ENCODE results near the gene TMEM178B. TPM values are rescaled to one million over a fixed set of nuclear protein-coding genes. Genes with fewer than 3 reads are reported as not detected.
"Not testable (repeated sequence)": the region's sequence is repeated elsewhere in the genome, so short reads cannot be mapped to it uniquely, and the experiment has no call there.

Gene TMEM178B
- total and polyA plus RNA-seq, 7 donors = 0.13 to 4.8 (median 1.6) TPM

GRCh38 chr7:141045842-141046620 lies 27.8 kb upstream of the TMEM178B start:
- DNase-seq (no peak), ATAC-seq (peak in 2 of 4 donors; percentile 62 to 65)
- no peak for TF ChIP-seq CTCF (IDR thresholded peaks at IDR 0.05)
- intact Hi-C loops (cut with DNase I) = no loop called here
- Histone ChIP-seq H3K4me3 (no peak overlapping the region), H3K27ac (no peak overlapping the region), H3K36me3 (ENCODE audit: insufficient read depth in 1 of 2, low read depth in 1 of 2) (no peaks in the 10 kb centered on the region), H3K4me1 (no peaks in the 10 kb centered on the region), H3K27me3 (ENCODE audit: insufficient read depth in 3 of 3, low read length in 2 of 3) (no peaks in the 10 kb centered on the region), H3K9me3 (no peaks in the 10 kb centered on the region)
- 70 to 73% (median 73%) methylated on average over 7 of the region's 7 CpGs for WGBS, 3 donors

GRCh38 chr7:141053626-141054025 lies 20.2 kb upstream of the TMEM178B start:
- 39 to 49% (median 48%) methylated on average over 9 of the region's 9 CpGs for WGBS, 3 donors
- TF ChIP-seq CTCF (IDR thresholded peaks at IDR 0.05) = no peak
- no peak overlapping the region for H3K4me3 ChIP-seq
- H3K36me3 ChIP-seq (ENCODE audit: insufficient read depth in 1 of 2, low read depth in 1 of 2) = no peaks in the 10 kb centered on the region
- no peaks in the 10 kb centered on the region for H3K27me3 ChIP-seq (ENCODE audit: insufficient read depth in 3 of 3, low read length in 2 of 3)
- H3K4me1 ChIP-seq = no peaks in the 10 kb centered on the region
- intact Hi-C loops (cut with DNase I) = no loop called here
- no peak overlapping the region for H3K27ac ChIP-seq
- peak in 1 of 4 donors; percentile 44 for ATAC-seq
- no peaks in the 10 kb centered on the region for H3K9me3 ChIP-seq
- DNase-seq = no peak

DNA sequence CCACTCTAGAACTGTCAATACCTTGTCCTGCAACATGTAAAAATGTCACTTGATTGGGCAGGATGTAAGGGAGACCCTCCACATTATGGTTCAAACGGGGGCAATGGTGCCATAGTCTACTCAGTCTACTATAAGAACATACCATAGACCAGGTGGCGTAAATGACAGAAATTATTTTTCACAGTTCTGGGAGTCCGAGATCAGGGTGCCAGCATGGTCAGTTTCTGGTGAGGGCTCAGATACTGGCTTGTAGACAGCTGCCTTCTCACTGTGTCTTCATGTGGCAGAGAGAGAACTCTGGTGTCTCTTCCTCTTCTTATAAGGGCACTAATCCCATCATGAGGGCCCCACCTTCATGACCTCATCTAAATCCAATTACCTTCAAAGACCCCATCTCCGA lies 18.7 kb upstream of the TMEM178B start:
- TF ChIP-seq CTCF (IDR thresholded peaks at IDR 0.05) = no peak
- Histone ChIP-seq H3K9me3 (no peaks in the 10 kb centered on the region), H3K36me3 (ENCODE audit: insufficient read depth in 1 of 2, low read depth in 1 of 2) (no peaks in the 10 kb centered on the region), H3K4me1 (no peaks in the 10 kb centered on the region), H3K27ac (no peak overlapping the region), H3K27me3 (ENCODE audit: insufficient read depth in 3 of 3, low read length in 2 of 3) (no peaks in the 10 kb centered on the region), H3K4me3 (no peak overlapping the region)
- 77 to 87% (median 81%) methylated on average over 4 of the region's 4 CpGs for WGBS, 3 donors
- ATAC-seq = no peak
- DNase-seq = no peak
- intact Hi-C loops (cut with DNase I) = no loop called here

GRCh38 chr7:141057788-141058187 lies 16.1 kb upstream of the TMEM178B start:
- no peak overlapping the region for H3K4me3 ChIP-seq
- H3K27ac ChIP-seq = no peak overlapping the region
- ATAC-seq = no peak
- no peaks in the 10 kb centered on the region for H3K27me3 ChIP-seq (ENCODE audit: insufficient read depth in 3 of 3, low read length in 2 of 3)
- H3K36me3 ChIP-seq (ENCODE audit: insufficient read depth in 1 of 2, low read depth in 1 of 2) = no peaks in the 10 kb centered on the region
- DNase-seq = no peak
- TF ChIP-seq CTCF (IDR thresholded peaks at IDR 0.05) = no peak
- H3K9me3 ChIP-seq = no peaks in the 10 kb centered on the region
- intact Hi-C loops (cut with DNase I) = no loop called here
- WGBS, 3 donors = 82 to 88% (median 83%) methylated on average over 3 of the region's 3 CpGs
- no peaks in the 10 kb centered on the region for H3K4me1 ChIP-seq

DNA sequence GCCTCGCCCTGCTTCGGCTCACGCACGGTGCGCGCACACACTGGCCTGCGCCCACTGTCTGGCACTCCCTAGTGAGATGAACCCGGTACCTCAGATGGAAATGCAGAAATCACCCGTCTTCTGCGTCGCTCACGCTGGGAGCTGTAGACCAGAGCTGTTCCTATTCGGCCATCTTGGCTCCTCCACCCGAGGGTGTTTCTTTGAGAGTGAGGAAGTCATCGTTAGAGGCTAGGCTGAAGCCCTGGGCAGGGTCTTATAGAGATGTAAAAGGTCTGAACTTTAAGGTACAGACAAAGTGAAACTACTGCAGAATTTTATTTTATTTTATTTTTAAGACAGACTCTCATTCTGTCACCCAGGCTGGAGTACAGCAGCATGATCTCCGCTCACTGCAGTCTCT lies 6.0 kb upstream of the TMEM178B start:
- H3K4me1 ChIP-seq; H3K27ac ChIP-seq; H3K9me3 ChIP-seq; H3K36me3 ChIP-seq (ENCODE audit: insufficient read depth in 1 of 2, low read depth in 1 of 2); ATAC-seq; H3K4me3 ChIP-seq; DNase-seq; intact Hi-C loops (cut with DNase I): not testable (repeated sequence)
- H3K27me3 ChIP-seq (ENCODE audit: insufficient read depth in 3 of 3, low read length in 2 of 3) = peaks cover 0 to 12% (median 5%) of the 10 kb centered on the region in 3 donors
- whole genome bisulfite sequencing, 3 donors = 78 to 88% (median 81%) methylated on average over 4 to 8 of the region's 16 CpGs

Measured in psoas muscle (tissue), 8 donors.